Measurements from ENCODE around the gene LMO1.

Gene LMO1

GRCh38 chr11:8266246-8267241 lies 2.9 kb upstream of the LMO1 start:
- DNase-seq (ENCODE audit: low spot score) (no peak), FAIRE-seq (no peak)

- no peak for DNase-seq (ENCODE audit: low spot score)
- FAIRE-seq = no peak
Measured at GRCh38 chr11:8265681-8266241, 2.1 kb upstream of the LMO1 start.

GRCh38 chr11:8263109-8263768 lies 439 bp downstream of the LMO1 start:
- no peak for DNase-seq (ENCODE audit: low spot score)
- no peak for FAIRE-seq

GRCh38 chr11:8262552-8263108 lies 1.0 kb downstream of the LMO1 start:
- FAIRE-seq = no peak
- no peak for DNase-seq (ENCODE audit: low spot score)

GRCh38 chr11:8261921-8262551 lies 1.6 kb downstream of the LMO1 start:
- DNase-seq (ENCODE audit: low spot score) (no peak), FAIRE-seq (no peak)

GRCh38 chr11:8261291-8261690 lies 2.4 kb downstream of the LMO1 start:
- FAIRE-seq = no peak

GRCh38 chr11:8260202-8260966 lies 3.3 kb downstream of the LMO1 start:
- FAIRE-seq (no peak), DNase-seq (ENCODE audit: low spot score) (no peak)

More at GRCh38 chr11:8261291-8261690, 2.4 kb downstream of the LMO1 start:
- no peak for DNase-seq (ENCODE audit: low spot score)

- peak; percentile 5 for DNase-seq (ENCODE audit: low spot score)
- FAIRE-seq = no peak
Measured at GRCh38 chr11:8259306-8259959, 4.2 kb downstream of the LMO1 start.

GRCh38 chr11:8258784-8259183 lies 4.9 kb downstream of the LMO1 start:
- FAIRE-seq = peak; percentile 65

GRCh38 chr11:8258289-8258688 lies 5.4 kb downstream of the LMO1 start:
- no peak for FAIRE-seq
- peak; percentile 34 for DNase-seq (ENCODE audit: low spot score)

More at GRCh38 chr11:8258784-8259183, 4.9 kb downstream of the LMO1 start:
- DNase-seq (ENCODE audit: low spot score) = peak; percentile 76

GRCh38 chr11:8257003-8257664 lies 6.5 kb downstream of the LMO1 start:
- DNase-seq (ENCODE audit: low spot score) (no peak), FAIRE-seq (no peak)

- no peak for FAIRE-seq
- no peak for DNase-seq (ENCODE audit: low spot score)
Measured at GRCh38 chr11:8256271-8257002, 7.2 kb downstream of the LMO1 start.

- no peak for DNase-seq (ENCODE audit: low spot score)
Measured at GRCh38 chr11:8253566-8253965, 10.1 kb downstream of the LMO1 start.

GRCh38 chr11:8252946-8253345 lies 10.7 kb downstream of the LMO1 start:
- DNase-seq (ENCODE audit: low spot score) (no peak), FAIRE-seq (no peak)

More at GRCh38 chr11:8253566-8253965, 10.1 kb downstream of the LMO1 start:
- FAIRE-seq = no peak

GRCh38 chr11:8252388-8252787 lies 11.3 kb downstream of the LMO1 start:
- DNase-seq (ENCODE audit: low spot score) (no peak), FAIRE-seq (no peak)

- no peak for FAIRE-seq
Measured at GRCh38 chr11:8251616-8252295, 11.9 kb downstream of the LMO1 start.

GRCh38 chr11:8250981-8251615 lies 12.6 kb downstream of the LMO1 start:
- FAIRE-seq = no peak
- no peak for DNase-seq (ENCODE audit: low spot score)

More at GRCh38 chr11:8251616-8252295, 11.9 kb downstream of the LMO1 start:
- DNase-seq (ENCODE audit: low spot score) = no peak

- no peak for DNase-seq (ENCODE audit: low spot score)
- no peak for FAIRE-seq
Measured at GRCh38 chr11:8250434-8250833, 13.2 kb downstream of the LMO1 start.

Measured in RCC 7860 (cell line).